ENCODE data around the gene ADGRG3. TPM values are rescaled to one million over a fixed set of nuclear protein-coding genes. Genes with fewer than 3 reads are reported as not detected.

Gene ADGRG3
- total and polyA plus RNA-seq, 10 of the 15 experiments (the other 5 are each of a cell fraction or from before 2014, with no cell fraction given) = 0.10 to 0.11 (median 0.10) TPM; not detected in 7

DNA sequence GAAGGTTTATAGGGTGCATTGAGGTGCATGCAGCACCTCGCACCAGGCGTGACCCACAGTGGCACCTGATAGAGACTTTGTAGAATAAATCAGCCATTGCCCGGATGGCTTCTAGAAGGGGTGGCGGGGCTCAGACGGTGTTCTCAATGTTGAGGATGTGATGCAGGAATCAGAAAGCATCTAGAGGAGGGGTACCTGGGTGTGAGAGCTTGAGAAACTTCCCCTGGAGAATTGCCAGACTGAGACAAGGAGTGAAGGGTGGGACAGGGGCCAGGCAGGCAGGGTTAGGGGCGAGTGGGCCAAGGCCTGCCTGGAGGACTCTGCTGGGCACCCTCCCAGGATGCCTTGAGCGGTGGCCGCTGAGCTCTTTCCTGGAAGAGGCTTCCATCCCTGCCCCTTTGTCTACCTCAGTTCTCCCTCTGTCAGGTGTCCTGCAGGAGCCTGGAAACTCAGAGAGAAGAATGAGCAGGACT, 48.9 kb upstream of the ADGRG3 start:
- CTCF ChIA-PET = interaction anchor here (0.7 to 0.8 kb wide), 2 partner anchors 12 to 29 kb away, joined by 3 read pairs; no protein-coding TSS in a partner anchor
- H3K9ac ChIP-seq (ENCODE audit: control insufficient read depth, insufficient read depth, low read length) = no peak overlapping the region
- WGBS (ENCODE audit: insufficient coverage, insufficient replicate concordance, low lambda C conversion rate, missing lambda C conversion rate) = 38% methylated on average over 8 of the region's 8 CpGs

More for the DNA sequence above, 48.9 kb upstream of the ADGRG3 start:
- H4K20me1 ChIP-seq (ENCODE audit: control insufficient read depth, insufficient read depth) = no peaks in the 10 kb centered on the region
- no peaks in the 10 kb centered on the region for H3K36me3 ChIP-seq (ENCODE audit: control insufficient read depth in 2 of 2, insufficient read depth in 2 of 2, low read length in 1 of 2)
- no peak overlapping the region for H3K4me2 ChIP-seq (ENCODE audit: control insufficient read depth, insufficient read depth)
- intact Hi-C loops (cut with micrococcal nuclease; ENCODE audit: unreplicated experiment) (no loop called here), in situ Hi-C loops (cut with MboI) (no loop called here)
- no peak for ATAC-seq
- FAIRE-seq = no peak
- H3K4me3 ChIP-seq = no peak overlapping the region
- no peak overlapping the region for H3K27ac ChIP-seq (ENCODE audit: control insufficient read depth, insufficient read depth)
- no peaks in the 10 kb centered on the region for H3K27me3 ChIP-seq (replicated peaks in 1 of 2; ENCODE audit: control insufficient read depth in 2 of 2, insufficient read depth in 2 of 2, low read length in 1 of 2)
- no peaks in the 10 kb centered on the region for H3K79me2 ChIP-seq (ENCODE audit: control insufficient read depth, insufficient read depth, low read length)
- H2AFZ ChIP-seq (ENCODE audit: control insufficient read depth, low read depth, low read length) = no peak overlapping the region
- no peak for TF ChIP-seq EED (IDR thresholded peaks at IDR 0.05; ENCODE audit: low read depth)
- TF ChIP-seq, protein P1, sequence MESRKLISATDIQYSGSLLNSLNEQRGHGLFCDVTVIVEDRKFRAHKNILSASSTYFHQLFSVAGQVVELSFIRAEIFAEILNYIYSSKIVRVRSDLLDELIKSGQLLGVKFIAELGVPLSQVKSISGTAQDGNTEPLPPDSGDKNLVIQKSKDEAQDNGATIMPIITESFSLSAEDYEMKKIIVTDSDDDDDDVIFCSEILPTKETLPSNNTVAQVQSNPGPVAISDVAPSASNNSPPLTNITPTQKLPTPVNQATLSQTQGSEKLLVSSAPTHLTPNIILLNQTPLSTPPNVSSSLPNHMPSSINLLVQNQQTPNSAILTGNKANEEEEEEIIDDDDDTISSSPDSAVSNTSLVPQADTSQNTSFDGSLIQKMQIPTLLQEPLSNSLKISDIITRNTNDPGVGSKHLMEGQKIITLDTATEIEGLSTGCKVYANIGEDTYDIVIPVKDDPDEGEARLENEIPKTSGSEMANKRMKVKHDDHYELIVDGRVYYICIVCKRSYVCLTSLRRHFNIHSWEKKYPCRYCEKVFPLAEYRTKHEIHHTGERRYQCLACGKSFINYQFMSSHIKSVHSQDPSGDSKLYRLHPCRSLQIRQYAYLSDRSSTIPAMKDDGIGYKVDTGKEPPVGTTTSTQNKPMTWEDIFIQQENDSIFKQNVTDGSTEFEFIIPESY (IDR thresholded peaks at IDR 0.05) = no peak
- TF ChIP-seq, protein P2, sequence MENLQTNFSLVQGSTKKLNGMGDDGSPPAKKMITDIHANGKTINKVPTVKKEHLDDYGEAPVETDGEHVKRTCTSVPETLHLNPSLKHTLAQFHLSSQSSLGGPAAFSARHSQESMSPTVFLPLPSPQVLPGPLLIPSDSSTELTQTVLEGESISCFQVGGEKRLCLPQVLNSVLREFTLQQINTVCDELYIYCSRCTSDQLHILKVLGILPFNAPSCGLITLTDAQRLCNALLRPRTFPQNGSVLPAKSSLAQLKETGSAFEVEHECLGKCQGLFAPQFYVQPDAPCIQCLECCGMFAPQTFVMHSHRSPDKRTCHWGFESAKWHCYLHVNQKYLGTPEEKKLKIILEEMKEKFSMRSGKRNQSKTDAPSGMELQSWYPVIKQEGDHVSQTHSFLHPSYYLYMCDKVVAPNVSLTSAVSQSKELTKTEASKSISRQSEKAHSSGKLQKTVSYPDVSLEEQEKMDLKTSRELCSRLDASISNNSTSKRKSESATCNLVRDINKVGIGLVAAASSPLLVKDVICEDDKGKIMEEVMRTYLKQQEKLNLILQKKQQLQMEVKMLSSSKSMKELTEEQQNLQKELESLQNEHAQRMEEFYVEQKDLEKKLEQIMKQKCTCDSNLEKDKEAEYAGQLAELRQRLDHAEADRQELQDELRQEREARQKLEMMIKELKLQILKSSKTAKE (IDR thresholded peaks at IDR 0.05; ENCODE audit: low read depth, poor library complexity, severe bottlenecking) = no peak
- TF ChIP-seq ZNF274 (IDR thresholded peaks at IDR 0.05; ENCODE audit: insufficient read depth, insufficient read length) = no peak
- no peak for TF ChIP-seq CEBPB (IDR thresholded peaks at IDR 0.05; ENCODE audit: borderline replicate concordance in 1 of 2, low read depth in 2 of 2, low read length in 2 of 2)
- TF ChIP-seq PAX8 (IDR thresholded peaks at IDR 0.05) = no peak
- TF ChIP-seq EZH2 (IDR thresholded peaks at IDR 0.05; ENCODE audit: borderline replicate concordance, control insufficient read depth, low read depth, low read length) = no peak
- no peak for TF ChIP-seq HDAC2 (IDR thresholded peaks at IDR 0.05)
- no peak for TF ChIP-seq SMARCA5 (IDR thresholded peaks at IDR 0.05)
- TF ChIP-seq CHD2 (IDR thresholded peaks at IDR 0.05; ENCODE audit: borderline replicate concordance, low read depth, low read length) = no peak
- BruUV-seq (replicated peaks) = no TSS peak
- SMC1A ChIA-PET (ENCODE audit: uncharacterized antibody, unreplicated experiment) = no interaction called here
- H3K4me1 ChIP-seq (ENCODE audit: control insufficient read depth, insufficient read depth, low read length) = no peaks in the 10 kb centered on the region; the same call in 1 of the 2 replicates
- no peak for DNase-seq (ENCODE audit: low read depth, low spot score)
- POLR2A ChIA-PET = no interaction called here
- RAD21 ChIA-PET (ENCODE audit: unreplicated experiment) = interaction anchor here (1.7 kb wide), 1 partner anchor 28 kb away, joined by 3 read pairs; no protein-coding TSS in a partner anchor
- H3K9me3 ChIP-seq (replicated peaks; ENCODE audit: control insufficient read depth, insufficient read depth, low read length) = no peaks in the 10 kb centered on the region
